Stimulated activated CD4-positive, alpha-beta T cell treated with anti-CD3 and anti-CD28 coated beads, Interleukin-4, amount 100 ng/mL, for 48 hours (primary cell): ENCODE data around the gene MIOX.
"Not testable (repeated sequence)": the region's sequence is repeated elsewhere in the genome, so short reads cannot be mapped to it uniquely, and the experiment has no call there.

ENCODE experiments used
- DNase-seq, 2 donors: peaks; one replicate each; pipeline ENCODE4 v3.0.0-alpha.2; 2020; ENCODE audit warnings: low read depth in 2 of 2

The MIOX gene

GRCh38 chr22:50517495-50518260 lies 31.0 kb downstream of the MIOX start:
- no peak for DNase-seq

- no peak for DNase-seq
These were observed 31.9 kb downstream of the MIOX start for GRCh38 chr22:50518606-50519005.

- DNase-seq = no peak
These were observed 32.5 kb downstream of the MIOX start for GRCh38 chr22:50519151-50519550.

- not testable (repeated sequence) for DNase-seq
These were observed 33.5 kb downstream of the MIOX start for GRCh38 chr22:50520184-50520583.

GRCh38 chr22:50520826-50521453 lies 34.3 kb downstream of the MIOX start:
- DNase-seq = no peak

- DNase-seq = no peak
These were observed 35.1 kb downstream of the MIOX start for GRCh38 chr22:50521710-50522109.

GRCh38 chr22:50522208-50522805 lies 35.6 kb downstream of the MIOX start:
- no peak for DNase-seq

GRCh38 chr22:50522806-50523438 lies 36.3 kb downstream of the MIOX start:
- DNase-seq = no peak

GRCh38 chr22:50523458-50523805 lies 36.8 kb downstream of the MIOX start:
- no peak for DNase-seq

GRCh38 chr22:50523806-50524675 lies 37.4 kb downstream of the MIOX start:
- no peak for DNase-seq

- no peak for DNase-seq
These were observed 38.0 kb downstream of the MIOX start for GRCh38 chr22:50524676-50525103.

GRCh38 chr22:50525104-50525857 lies 38.6 kb downstream of the MIOX start, which contains the start of gene SCO2:
Gene SCO2 (minus strand): TSS chr22:50525598. CDS start chr22:50524411, 1,187 bp downstream.
- peak; percentile 97 to 99 for DNase-seq

GRCh38 chr22:50525858-50526107 lies 39.1 kb downstream of the MIOX start:
- DNase-seq = no peak

GRCh38 chr22:50526108-50526833 lies 39.6 kb downstream of the MIOX start:
- peak; percentile 80 to 90 for DNase-seq

- peak in 1 of 2 donors; percentile 58 for DNase-seq
These were observed 40.5 kb downstream of the MIOX start for GRCh38 chr22:50526834-50527801.

GRCh38 chr22:50527921-50528681 lies 41.4 kb downstream of the MIOX start:
- no peak for DNase-seq

- DNase-seq = no peak
These were observed 42.2 kb downstream of the MIOX start for GRCh38 chr22:50528682-50529415.
